Keratinocyte (primary cell): Measurements from ENCODE around the gene MCM3AP. TPM values are rescaled to one million over a fixed set of nuclear protein-coding genes. Genes with fewer than 3 reads are reported as not detected.
A peak's percentile ranks its signal among the peaks of the same experiment; 100 is the strongest.

Source experiments
- DNase-seq: peaks from one replicate; pipeline ENCODE4 v3.0.0-alpha.2; 2011; ENCODE audit warnings: low read depth, missing footprints, low spot score
- FAIRE-seq: peaks from 2 replicates; lab custom pipeline; 2011; peaks lifted over from hg19 to GRCh38; lab: Jason Lieb, UNC
- H2AFZ ChIP-seq: 2 replicates; pipeline ENCODE4 v1.6.0; 2012; ENCODE audit warnings: low read length, control low read depth, inconsistent platforms; ENCODE audit not compliant: control insufficient read depth
- H3K27ac ChIP-seq: 2 replicates; pipeline ENCODE4 v1.5.1; 2011; ENCODE audit warnings: low read length; ENCODE audit not compliant: control insufficient read depth, insufficient read depth
- H3K27me3 ChIP-seq: 3 replicates; pipeline ENCODE4 v1.6.0; 2011; ENCODE audit warnings: low read length; ENCODE audit not compliant: control insufficient read depth, insufficient read depth; ENCODE audit errors: extremely low read depth
- H3K36me3 ChIP-seq, 2 experiments: 2 replicates in 1 of 2; 3 replicates in 1 of 2; pipeline ENCODE4 v1.5.1; 2011; ENCODE audit warnings: low read length in 2 of 2, mild to moderate bottlenecking in 1 of 2; ENCODE audit not compliant: control insufficient read depth in 2 of 2, insufficient read depth in 2 of 2; ENCODE audit errors: extremely low read depth in 1 of 2
- H3K4me1 ChIP-seq: 3 replicates; pipeline ENCODE4 v1.5.1; 2011; ENCODE audit warnings: low read length; ENCODE audit not compliant: control insufficient read depth, insufficient read depth; ENCODE audit errors: extremely low read depth
- H3K4me2 ChIP-seq: 3 replicates; pipeline ENCODE4 v1.6.0; 2011; ENCODE audit warnings: low read depth, low read length; ENCODE audit not compliant: control insufficient read depth, insufficient read depth; ENCODE audit errors: extremely low read depth
- H3K4me3 ChIP-seq, 3 experiments: fragments of 200-600 bp in 1 of 3; sonication (generic) in 1 of 3; 2 replicates in 2 of 3; 3 replicates in 1 of 3; pipeline ENCODE4 v1.5.1; 2011 to 2016; ENCODE audit warnings: low read length in 3 of 3, mild to moderate bottlenecking in 3 of 3, control low read depth in 2 of 3, inconsistent platforms in 1 of 3, low read depth in 1 of 3, mixed read lengths in 1 of 3, mixed run types in 1 of 3, moderate library complexity in 1 of 3; ENCODE audit not compliant: control insufficient read depth in 2 of 3, insufficient read depth in 2 of 3; ENCODE audit errors: extremely low read depth in 1 of 3
- H3K79me2 ChIP-seq: 2 replicates; pipeline ENCODE4 v1.6.0; 2012; ENCODE audit warnings: low read length; ENCODE audit not compliant: control insufficient read depth, insufficient read depth
- H3K9ac ChIP-seq: 3 replicates; pipeline ENCODE4 v1.6.0; 2011; ENCODE audit warnings: low read length; ENCODE audit not compliant: control insufficient read depth, insufficient read depth; ENCODE audit errors: extremely low read depth
- H3K9me1 ChIP-seq: 3 replicates; pipeline ENCODE4 v1.6.0; 2011; ENCODE audit warnings: low read length; ENCODE audit not compliant: control insufficient read depth, insufficient read depth; ENCODE audit errors: extremely low read depth
- H3K9me3 ChIP-seq: 2 replicates; pipeline ENCODE4 v1.5.1; 2012; ENCODE audit warnings: low read depth, low read length; ENCODE audit not compliant: control insufficient read depth
- H4K20me1 ChIP-seq: 3 replicates; pipeline ENCODE4 v1.6.0; 2011; ENCODE audit warnings: low read length; ENCODE audit not compliant: control insufficient read depth, insufficient read depth; ENCODE audit errors: extremely low read depth
- EZH2 ChIP-seq: IDR thresholded peaks from one replicate; pipeline ENCODE4 v1.6.1; 2012; ENCODE audit warnings: inconsistent platforms, mild to moderate bottlenecking, low read length, moderate library complexity
- dilution Hi-C: fragments of 300-500 bp; cut with MboI; formaldehyde crosslinking; loops from one replicate; pipeline ENCODE4 v1.7.0; 2020; ENCODE audit warnings: low sequenced_read_pairs; ENCODE audit not compliant: extremely low pct_ligation_motif_present
- polyA plus RNA-seq, 5 experiments: library from polyadenylated mRNA; depleted of rRNA in 3 of 5; stranded (reverse) in 3 of 5; stranded (forward) in 1 of 5; unstranded in 1 of 5; fragments of >200 nt; gene quantifications; 1 replicate in 1 of 5; 2 replicates in 3 of 5; 3 replicates in 1 of 5; pipeline versions ENCODE4 v1.2.1 to v1.2.3, GENCODE V29; 2011 to 2012; ENCODE audit warnings: missing spikeins in 2 of 5, low read depth in 1 of 5, low replicate concordance in 1 of 5
- TF ChIP-seq, protein P1 (sequence below), 3 experiments: IDR thresholded peaks in 1 of 3; conservative IDR thresholded peaks in 1 of 3; optimal IDR thresholded peaks in 1 of 3; 2 replicates in 2 of 3; 3 replicates in 1 of 3; pipeline versions ENCODE3 to v1.5.1; 2011; ENCODE audit warnings: low read length in 3 of 3, mild to moderate bottlenecking in 3 of 3, moderate library complexity in 2 of 3, control low read depth in 1 of 3, inconsistent platforms in 1 of 3; ENCODE audit not compliant: insufficient read depth in 2 of 3; ENCODE audit errors: extremely low read depth in 1 of 3

The MCM3AP gene
- polyA plus RNA-seq, 1 donor (not counting 4 experiments of a cell fraction or from before 2014, with no cell fraction given) = 34.3 TPM

DNA sequence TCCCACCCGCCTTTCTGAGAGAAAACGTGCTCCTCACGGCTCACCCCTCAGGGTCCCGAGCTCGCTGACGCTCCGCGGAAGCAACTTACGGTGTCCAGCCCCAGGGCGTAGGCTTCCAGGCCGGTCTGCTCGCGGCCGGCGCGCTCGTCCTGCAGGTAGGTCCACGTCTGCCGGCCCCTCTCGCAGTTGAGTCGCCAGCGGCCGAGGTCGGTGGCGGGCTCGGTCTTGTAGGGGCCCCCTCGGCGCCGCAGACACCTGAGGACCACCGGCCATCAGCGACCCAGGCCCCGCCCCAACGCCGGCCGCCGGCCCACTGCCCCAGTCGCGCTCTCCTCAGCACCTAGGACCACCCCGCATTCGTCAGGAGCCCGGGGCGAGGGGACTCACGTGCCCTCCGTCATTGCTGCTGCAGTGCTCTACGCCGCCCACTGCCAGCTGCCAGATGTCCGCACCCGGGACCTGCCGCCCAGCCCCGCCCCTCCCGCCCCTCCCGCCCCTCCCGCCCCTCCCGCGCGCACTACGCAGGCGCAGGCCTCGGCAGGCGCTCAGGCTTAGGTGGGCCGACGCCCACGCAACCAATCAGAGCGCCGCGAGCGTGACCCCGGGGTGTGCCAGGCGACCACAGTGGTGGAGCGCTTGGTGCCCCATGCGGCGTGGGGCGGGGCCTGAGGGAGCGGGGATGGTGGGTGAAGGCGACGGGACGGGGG, 56.9 kb downstream of the MCM3AP start, which contains the start of gene LSS:
LSS (minus strand) TSS at position 430 of the 707 bp plus-strand sequence; CDS start at position 401, 29 bp downstream.
- peaks cover 62% of the 10 kb centered on the region for H3K79me2 ChIP-seq
- peak within 1 kb of the TSS; percentile 90 for H3K9ac ChIP-seq
- peak within 1 kb of the TSS; percentile 92 for H3K27ac ChIP-seq
- peak; percentile 93 for DNase-seq
- peak within 1 kb of the TSS; percentile 92 for H3K4me2 ChIP-seq
- H3K4me1 ChIP-seq = peaks cover 23% of the 10 kb centered on the region
- FAIRE-seq = no peak
- H3K9me1 ChIP-seq = peaks cover 4% of the 10 kb centered on the region
- H3K4me3 ChIP-seq = peak within 1 kb of the TSS; percentile 86 to 99 (median 88)
- TF ChIP-seq EZH2 = no peak
- TF ChIP-seq, protein P1, sequence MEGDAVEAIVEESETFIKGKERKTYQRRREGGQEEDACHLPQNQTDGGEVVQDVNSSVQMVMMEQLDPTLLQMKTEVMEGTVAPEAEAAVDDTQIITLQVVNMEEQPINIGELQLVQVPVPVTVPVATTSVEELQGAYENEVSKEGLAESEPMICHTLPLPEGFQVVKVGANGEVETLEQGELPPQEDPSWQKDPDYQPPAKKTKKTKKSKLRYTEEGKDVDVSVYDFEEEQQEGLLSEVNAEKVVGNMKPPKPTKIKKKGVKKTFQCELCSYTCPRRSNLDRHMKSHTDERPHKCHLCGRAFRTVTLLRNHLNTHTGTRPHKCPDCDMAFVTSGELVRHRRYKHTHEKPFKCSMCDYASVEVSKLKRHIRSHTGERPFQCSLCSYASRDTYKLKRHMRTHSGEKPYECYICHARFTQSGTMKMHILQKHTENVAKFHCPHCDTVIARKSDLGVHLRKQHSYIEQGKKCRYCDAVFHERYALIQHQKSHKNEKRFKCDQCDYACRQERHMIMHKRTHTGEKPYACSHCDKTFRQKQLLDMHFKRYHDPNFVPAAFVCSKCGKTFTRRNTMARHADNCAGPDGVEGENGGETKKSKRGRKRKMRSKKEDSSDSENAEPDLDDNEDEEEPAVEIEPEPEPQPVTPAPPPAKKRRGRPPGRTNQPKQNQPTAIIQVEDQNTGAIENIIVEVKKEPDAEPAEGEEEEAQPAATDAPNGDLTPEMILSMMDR (optimal IDR thresholded peaks at IDR 0.05 in 1 of 3, IDR thresholded peaks at IDR 0.05 in 1 of 3, conservative IDR thresholded peaks at IDR 0.05 in 1 of 3; ENCODE audit: extremely low read depth in 1 of 3, insufficient read depth in 2 of 3, low read length in 3 of 3) = no peak
- peaks cover 6 to 19% of the 10 kb centered on the region in 2 experiments for H3K36me3 ChIP-seq
- no peaks in the 10 kb centered on the region for H3K27me3 ChIP-seq
- no peaks in the 10 kb centered on the region for H3K9me3 ChIP-seq
- H2AFZ ChIP-seq = peak within 1 kb of the TSS; percentile 80
- dilution Hi-C loops = no loop called here
- H4K20me1 ChIP-seq = peaks cover 17% of the 10 kb centered on the region

DNA sequence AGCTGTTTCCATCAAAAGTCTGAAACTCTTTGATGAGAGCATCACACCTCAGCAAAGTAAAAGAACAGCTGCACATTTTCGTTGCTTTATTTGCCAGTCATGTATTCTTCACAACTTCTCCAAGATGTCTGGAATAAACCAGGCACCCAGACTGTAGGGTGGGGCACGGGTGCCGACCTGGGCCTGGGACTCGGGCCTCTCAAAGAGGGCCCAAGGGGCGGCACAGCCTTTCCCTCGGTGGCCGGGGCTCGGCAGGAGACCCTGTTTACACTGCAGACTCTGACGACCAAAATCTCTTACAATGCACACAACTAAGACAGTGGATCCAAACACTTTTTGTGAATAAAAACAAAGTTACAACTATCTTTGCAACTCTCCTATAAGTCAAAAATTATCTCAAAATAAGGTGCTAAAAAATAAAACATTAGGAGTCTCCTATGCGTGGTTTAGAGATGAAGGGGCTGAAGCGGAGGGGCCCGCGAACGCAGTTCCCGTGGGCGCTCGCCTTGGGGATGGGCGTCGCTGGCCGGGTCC, 57.5 kb downstream of the MCM3AP start:
- Histone ChIP-seq H3K9me1 (peaks cover 4% of the 10 kb centered on the region), H3K9me3 (no peaks in the 10 kb centered on the region), H2AFZ (no peak overlapping the region), H3K27me3 (no peaks in the 10 kb centered on the region), H3K4me3 (peak overlapping the region; percentile 86 to 99 (median 88)), H3K79me2 (peaks cover 67% of the 10 kb centered on the region), H3K4me2 (peak overlapping the region; percentile 92), H3K4me1 (peaks cover 23% of the 10 kb centered on the region), H4K20me1 (peaks cover 22% of the 10 kb centered on the region), H3K9ac (peak overlapping the region; percentile 90), H3K36me3 (peaks cover 8 to 20% of the 10 kb centered on the region in 2 experiments), H3K27ac (peak overlapping the region; percentile 92)
- dilution Hi-C loops = no loop called here
- no peak for TF ChIP-seq EZH2
- FAIRE-seq (no peak), DNase-seq (no peak)
